Body of pancreas (tissue), 4 donors: ENCODE measurements around the gene FGF12.

ENCODE experiments used
- CTCF ChIP-seq, 7 experiments: fragments of 450-650 bp in 4 of 7; fragments of 200-600 bp in 3 of 7; sonication (generic) in 3 of 7; IDR thresholded peaks; one replicate each; pipeline ENCODE4 v1.5.1; 2016 to 2019; ENCODE audit warnings: antibody characterized with exemption in 7 of 7
- POLR2A ChIP-seq, 3 donors: fragments of 450-650 bp; IDR thresholded peaks; one replicate each; pipeline ENCODE4 v1.6.1; 2016; ENCODE audit warnings: antibody characterized with exemption in 3 of 3, mild to moderate bottlenecking in 2 of 3

DNA sequence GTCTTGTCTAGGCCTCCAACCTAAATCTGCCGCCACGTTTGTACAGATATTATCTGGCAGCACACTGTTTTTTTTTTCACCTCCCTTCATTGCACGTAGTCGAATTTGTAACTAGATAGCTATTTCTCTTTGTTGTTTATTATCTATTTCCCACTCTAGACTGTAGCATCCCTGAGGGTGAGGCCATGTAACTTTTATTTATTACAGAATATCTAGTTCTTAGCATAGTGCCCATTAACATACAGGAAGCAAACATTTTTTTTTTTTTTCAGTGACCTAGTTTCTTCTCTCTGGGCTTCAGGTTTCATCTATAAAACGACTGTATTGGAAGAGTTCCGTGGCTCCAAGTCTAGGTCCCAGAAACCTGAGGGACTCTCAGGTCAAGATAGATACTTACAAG, 354.3 kb downstream of the FGF12 start:
- TF ChIP-seq POLR2A (IDR thresholded peaks at IDR 0.05) = no peak
- TF ChIP-seq CTCF (IDR thresholded peaks at IDR 0.05) = no peak
